HL-60/S4 treated with retinoic acid at 250 ng/mL for 4 days and 3 days (cell line): Measurements from ENCODE around the gene TNFRSF21.
"Not testable (repeated sequence)": the region's sequence is repeated elsewhere in the genome, so short reads cannot be mapped to it uniquely, and the experiment has no call there.

Source experiments
- in situ Hi-C: fragments of 300-500 bp; cut with MboI; formaldehyde crosslinking; loops from 2 replicates; pipeline ENCODE4 v1.7.0; 2022; ENCODE audit warnings: low sequenced_read_pairs

The TNFRSF21 gene

DNA sequence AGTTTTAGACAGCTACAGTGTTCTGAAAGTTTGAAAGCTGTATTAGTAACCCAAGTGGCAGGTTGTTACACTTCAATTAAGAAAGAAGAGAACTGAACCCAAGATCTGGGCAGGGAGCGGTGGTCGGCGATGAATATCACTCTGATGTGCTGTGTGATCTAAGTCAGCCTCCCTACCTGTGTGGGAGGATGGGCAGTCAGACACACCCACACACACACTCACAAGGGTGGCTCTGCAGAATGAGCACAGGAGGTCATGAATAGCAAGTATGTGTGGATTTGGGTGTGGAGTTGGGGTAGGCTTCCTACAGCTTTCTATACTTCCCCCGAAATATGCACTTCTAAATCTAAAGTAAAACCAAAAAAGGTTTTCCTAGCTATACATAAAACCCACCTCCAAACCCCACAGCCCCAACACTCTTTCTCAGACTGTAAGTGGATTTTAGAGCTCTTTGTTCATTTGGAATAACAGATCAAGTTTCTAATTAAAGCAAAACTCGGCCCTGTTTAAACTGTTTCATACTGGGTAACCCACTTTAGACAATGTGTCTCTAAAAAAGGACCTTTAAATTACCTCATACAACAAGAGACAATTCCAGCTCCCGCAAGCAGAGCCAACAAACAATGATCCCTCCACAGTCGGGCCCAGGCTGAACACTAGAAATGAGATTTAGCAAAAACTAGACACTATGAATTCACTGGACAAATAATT lies 19.4 kb downstream of the TNFRSF21 start:
- in situ Hi-C loops, result no loop called here

- in situ Hi-C loops, result no loop called here
These were observed 21.2 kb downstream of the TNFRSF21 start for GRCh38 chr6:47288267-47289090.

GRCh38 chr6:47286301-47286700 lies 23.4 kb downstream of the TNFRSF21 start:
- in situ Hi-C loops, result no loop called here

- in situ Hi-C loops, result no loop called here
These were observed 25.7 kb downstream of the TNFRSF21 start for GRCh38 chr6:47283993-47284392.

DNA sequence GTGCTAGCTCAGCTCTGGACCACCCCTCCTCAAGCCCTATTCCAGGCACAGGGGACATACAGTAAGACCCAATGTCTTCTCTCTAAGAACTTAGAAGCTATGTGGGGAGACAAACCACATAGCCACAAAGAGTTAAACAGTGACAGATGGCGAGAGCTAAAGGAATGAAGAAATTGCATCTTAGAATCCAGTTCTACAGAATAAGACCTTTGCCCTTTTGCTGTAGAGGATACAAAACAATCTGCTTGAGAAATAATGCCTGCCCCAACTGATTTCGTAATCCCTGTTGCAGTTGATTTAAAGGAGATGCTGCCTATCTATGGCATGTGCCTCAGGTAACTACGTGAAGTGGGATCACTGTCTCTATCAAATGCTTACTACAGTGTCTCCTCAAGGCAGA lies 31.2 kb downstream of the TNFRSF21 start:
- in situ Hi-C loops, result no loop called here

- in situ Hi-C loops, result no loop called here
These were observed 32.0 kb downstream of the TNFRSF21 start for GRCh38 chr6:47277702-47278101.

GRCh38 chr6:47276377-47276776 lies 33.3 kb downstream of the TNFRSF21 start:
- in situ Hi-C loops, result no loop called here

DNA sequence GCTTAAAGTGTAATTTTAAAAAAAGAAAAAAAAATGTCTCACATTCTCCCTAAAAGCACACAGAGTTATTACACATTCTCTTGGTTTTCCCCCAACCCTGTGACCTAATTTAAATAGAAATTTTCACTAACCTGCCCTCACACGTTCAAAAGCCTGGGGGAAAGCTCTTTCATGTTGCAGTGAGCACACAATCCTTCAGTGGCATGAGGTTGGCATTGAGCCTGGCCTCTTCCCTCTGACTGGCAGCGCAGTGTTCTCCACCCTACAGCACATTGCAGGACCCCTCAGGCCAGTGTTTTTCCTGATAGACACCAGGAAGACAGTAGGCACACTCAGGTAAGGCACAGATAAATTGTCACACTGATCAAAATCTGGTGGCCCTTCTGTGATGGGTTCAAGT lies 34.1 kb downstream of the TNFRSF21 start:
- in situ Hi-C loops, result no loop called here

DNA sequence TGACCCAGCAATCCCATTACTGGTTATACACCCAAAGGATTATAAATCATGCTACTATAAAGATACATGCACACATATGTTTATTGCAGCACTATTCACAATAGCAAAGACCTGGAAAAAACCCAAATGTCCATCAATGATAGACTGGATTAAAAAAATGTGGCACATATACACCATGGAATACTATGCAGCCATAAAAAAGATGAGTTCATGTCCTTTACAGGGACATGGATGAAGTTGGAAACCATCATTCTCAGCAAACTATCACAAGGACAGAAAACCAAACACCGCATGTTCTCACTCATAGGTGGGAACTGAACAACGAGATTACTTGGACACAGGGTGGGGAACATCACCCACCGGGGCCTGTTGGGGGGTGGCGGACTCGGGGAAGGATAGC lies 34.6 kb downstream of the TNFRSF21 start:
- in situ Hi-C loops, result not testable (repeated sequence)

- in situ Hi-C loops, result no loop called here
These were observed 41.0 kb downstream of the TNFRSF21 start for GRCh38 chr6:47268572-47269187.

DNA sequence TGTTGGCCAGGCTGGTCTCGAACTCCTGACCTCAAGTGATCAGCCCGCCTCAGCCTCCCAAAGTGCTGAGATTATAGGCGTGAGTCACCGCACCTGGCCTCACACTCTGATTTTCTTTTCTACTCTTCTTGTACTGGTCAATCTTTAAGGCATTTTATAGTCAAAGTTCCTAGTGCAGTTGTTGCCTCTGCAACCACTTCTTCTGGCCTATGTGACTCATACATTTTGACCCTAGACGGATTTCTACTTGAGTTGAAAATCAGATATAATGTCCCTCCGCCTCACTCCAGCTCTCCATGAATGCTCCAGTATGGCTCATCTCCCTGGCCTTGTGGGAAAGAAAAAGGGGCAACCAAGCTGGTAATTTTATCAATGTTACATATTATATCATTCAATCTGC lies 42.4 kb downstream of the TNFRSF21 start:
- in situ Hi-C loops, result no loop called here

- in situ Hi-C loops, result no loop called here
These were observed 43.7 kb downstream of the TNFRSF21 start for GRCh38 chr6:47265971-47266370.

GRCh38 chr6:47264775-47265184 lies 44.9 kb downstream of the TNFRSF21 start:
- in situ Hi-C loops, result no loop called here

GRCh38 chr6:47263268-47263667 lies 46.4 kb downstream of the TNFRSF21 start:
- in situ Hi-C loops, result no loop called here

DNA sequence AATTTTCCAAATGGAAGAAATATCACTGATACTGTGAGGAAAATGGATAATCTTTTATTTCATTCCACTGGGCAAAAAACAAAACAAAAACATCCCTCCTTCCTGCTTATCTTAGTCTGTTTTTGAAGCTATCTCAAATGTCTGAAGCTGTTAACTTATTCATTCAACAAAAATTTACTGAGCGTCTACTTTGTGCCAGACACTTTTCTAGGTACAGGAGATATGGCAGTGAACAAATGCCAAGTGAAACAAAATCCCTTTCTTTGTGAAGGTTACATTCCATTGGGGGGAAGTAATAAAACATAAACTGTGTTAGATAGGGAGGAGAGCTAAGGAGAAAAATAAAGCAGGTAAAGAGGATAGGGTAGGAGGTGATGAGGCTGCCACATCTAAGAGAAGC lies 47.5 kb downstream of the TNFRSF21 start:
- in situ Hi-C loops, result no loop called here

DNA sequence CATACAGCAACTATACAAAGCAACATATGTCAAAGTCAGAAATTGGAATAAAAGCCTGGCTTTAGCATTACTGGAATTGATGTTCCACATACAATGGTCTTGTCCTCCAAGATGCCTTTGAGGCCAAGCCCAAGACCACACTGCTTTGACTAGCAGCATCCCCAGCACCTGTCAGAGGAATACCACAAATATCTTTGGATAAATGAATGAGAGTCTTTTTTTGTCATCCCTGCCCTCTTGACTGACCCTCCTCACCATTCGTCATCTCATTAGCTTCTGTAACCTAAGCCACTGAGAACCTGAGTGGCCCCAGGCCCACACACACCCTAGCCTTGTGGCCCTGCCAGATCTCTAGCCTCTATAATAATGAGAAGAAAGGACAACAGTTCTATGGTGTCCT lies 48.5 kb downstream of the TNFRSF21 start:
- in situ Hi-C loops, result no loop called here

DNA sequence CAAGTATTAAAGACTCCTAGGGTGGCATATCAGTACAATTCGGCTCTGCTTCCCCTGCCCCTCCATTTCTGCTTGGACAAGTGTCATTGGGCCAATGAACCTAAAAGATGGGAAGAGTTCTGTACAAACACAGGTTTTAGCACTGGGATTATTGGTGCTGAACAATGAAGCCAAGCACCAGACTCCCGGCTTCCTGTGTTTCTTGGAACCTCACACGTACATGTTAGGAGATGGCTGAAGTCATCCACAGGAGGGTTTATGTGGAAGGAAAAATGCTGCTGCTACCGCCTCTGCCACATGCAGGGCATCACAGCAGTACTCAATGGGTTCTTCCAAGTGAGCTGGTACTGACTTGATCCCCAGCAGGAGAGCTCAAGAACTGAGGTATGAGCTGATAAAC lies 49.7 kb downstream of the TNFRSF21 start:
- in situ Hi-C loops, result no loop called here

DNA sequence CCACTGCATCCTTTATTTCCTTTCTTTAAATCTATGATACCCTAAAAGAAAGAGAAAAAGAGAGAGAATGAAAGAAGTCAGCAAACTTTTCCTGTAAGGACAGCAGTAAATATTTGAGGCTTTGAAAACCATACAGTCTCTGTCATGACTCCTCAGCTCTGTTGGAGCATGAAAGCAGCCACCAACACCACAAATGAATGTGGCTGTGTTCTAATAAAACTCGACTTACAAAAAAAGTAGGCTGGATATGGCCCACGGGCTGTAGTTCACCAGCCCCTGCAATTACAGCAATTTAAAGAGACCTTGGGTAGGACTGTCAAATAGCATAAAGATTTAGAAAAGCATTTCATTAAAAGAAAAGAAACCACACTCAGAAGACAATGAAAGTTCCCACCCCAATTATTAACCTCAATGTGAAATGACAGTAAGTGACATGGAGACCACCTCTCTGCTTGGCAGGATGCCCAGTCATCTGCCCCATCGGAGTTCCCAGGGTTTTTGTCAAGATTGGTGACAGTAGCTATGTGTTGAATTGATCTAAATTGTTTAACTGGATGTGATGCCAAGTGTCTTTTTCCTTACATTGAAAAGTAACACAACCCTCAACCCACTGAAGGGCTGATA lies 50.9 kb downstream of the TNFRSF21 start:
- in situ Hi-C loops, result no loop called here

DNA sequence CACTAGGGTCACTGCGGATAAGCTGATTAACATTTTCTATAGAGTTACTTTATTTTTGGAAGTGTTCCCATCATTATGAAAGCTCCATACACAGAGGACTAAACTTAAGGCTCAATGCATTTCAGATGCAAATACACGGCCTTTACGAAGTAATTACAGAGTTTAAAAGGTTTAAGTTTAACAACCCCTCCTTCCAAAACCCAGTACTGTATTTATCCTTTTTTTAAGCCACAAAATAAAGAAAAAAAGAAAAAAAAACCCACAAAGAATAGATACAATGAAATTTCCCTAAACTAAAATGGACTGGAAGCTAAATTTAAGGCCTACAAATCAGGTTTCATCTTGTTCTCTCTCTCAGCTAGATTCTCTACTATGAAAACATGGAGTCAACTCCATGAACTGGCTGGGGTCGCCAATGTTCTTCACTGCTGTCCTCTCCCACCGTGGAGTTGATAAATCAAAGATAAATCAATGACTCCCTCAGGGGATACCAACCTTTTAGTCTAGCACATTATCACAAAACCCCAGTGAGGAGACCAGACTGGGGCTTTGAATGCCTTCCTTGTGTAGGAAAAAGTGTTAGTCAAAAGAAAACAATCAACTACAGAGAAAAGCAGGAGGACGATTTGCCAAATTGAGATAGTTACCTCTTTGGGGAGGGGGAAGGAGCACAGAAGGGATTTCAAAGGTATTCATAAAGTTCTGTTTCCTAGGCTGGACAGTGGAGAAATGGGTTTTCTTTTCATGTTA lies 52.5 kb downstream of the TNFRSF21 start:
- in situ Hi-C loops, result no loop called here

DNA sequence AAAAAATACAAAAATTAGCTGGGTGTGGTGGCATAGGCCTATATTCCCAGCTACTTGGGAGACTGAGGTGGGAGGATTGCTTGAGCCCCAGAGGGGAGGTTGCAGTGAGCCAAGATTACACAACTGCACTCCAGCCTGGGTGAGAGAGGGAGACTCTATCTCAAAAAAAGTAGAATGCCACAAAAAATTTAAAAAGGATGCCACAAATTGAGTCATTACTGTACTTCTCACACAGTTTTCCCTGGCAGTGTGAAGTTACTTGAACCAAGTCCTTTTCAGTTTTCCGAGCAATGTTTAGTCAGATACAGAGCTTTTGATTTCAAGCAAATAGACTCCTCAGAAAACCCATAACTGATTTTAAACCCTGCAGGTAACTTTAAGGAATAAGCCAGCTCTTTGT lies 53.3 kb downstream of the TNFRSF21 start:
- in situ Hi-C loops, result no loop called here

DNA sequence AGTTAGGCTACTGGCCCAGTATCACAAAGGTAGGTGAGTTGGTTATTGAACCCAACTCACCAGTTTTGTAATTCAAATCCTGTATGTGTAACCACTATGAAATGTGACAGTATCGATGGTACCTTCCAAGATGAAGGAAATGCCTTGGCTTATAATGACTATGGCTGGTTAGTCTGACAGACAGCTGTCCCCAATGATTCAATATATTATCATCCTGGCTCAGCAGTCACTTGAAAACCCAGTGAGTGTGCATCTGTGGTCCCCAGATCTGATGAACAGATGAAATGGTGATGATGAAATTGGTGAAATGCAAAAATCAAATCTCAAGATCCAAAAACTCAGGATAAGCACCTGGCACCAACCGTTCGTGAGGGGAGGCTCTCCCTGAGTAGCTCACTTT lies 54.8 kb downstream of the TNFRSF21 start:
- in situ Hi-C loops, result no loop called here
